Endodermal cell (in vitro differentiated cells): Measurements from ENCODE around the gene GUCA1A. TPM values are rescaled to one million over a fixed set of nuclear protein-coding genes. Genes with fewer than 3 reads are reported as not detected.
"Not testable (repeated sequence)": the region's sequence is repeated elsewhere in the genome, so short reads cannot be mapped to it uniquely, and the experiment has no call there.

ENCODE experiments used
- DNase-seq: peaks from one replicate; pipeline ENCODE4 v3.0.0-alpha.2; 2017
- H3K27ac ChIP-seq: 2 replicates; pipeline ENCODE4 v1.5.1; 2013; ENCODE audit warnings: mild to moderate bottlenecking, low read depth, low read length, moderate library complexity
- H3K27me3 ChIP-seq: 2 replicates; pipeline ENCODE4 v1.6.1; 2013; ENCODE audit warnings: mild to moderate bottlenecking, low read length, moderate library complexity; ENCODE audit not compliant: insufficient read depth, control insufficient read depth, poor library complexity, severe bottlenecking
- H3K36me3 ChIP-seq: 2 replicates; pipeline ENCODE4 v1.7.0; 2013; ENCODE audit warnings: mild to moderate bottlenecking, low read length, moderate library complexity; ENCODE audit not compliant: control insufficient read depth, insufficient read depth
- H3K4me1 ChIP-seq: one replicate; pipeline ENCODE4 v1.7.0; 2013; ENCODE audit warnings: low read length; ENCODE audit not compliant: control insufficient read depth, insufficient read depth
- H3K4me3 ChIP-seq: 2 replicates; pipeline ENCODE4 v1.5.1; 2013; ENCODE audit warnings: mild to moderate bottlenecking, low read length, moderate library complexity
- H3K9ac ChIP-seq: 2 replicates; pipeline ENCODE4 v1.6.1; 2013; ENCODE audit warnings: mild to moderate bottlenecking, low read length, moderate library complexity; ENCODE audit not compliant: poor library complexity, severe bottlenecking; ENCODE audit errors: extremely low read depth
- H3K9me3 ChIP-seq: 2 replicates; pipeline ENCODE4 v1.6.1; 2013; ENCODE audit warnings: mild to moderate bottlenecking, low read length, moderate library complexity; ENCODE audit not compliant: control insufficient read depth
- H3K27ac Mint-ChIP-seq: 2 replicates; pipeline ENCODE4 v1.8.0; 2020; ENCODE audit warnings: mixed read lengths
- H3K27me3 Mint-ChIP-seq: 2 replicates; pipeline ENCODE4 v1.8.0; 2021; ENCODE audit warnings: mild to moderate bottlenecking, mixed read lengths; ENCODE audit not compliant: insufficient read depth
- H3K36me3 Mint-ChIP-seq: 2 replicates; pipeline ENCODE4 v1.8.0; 2020; ENCODE audit warnings: low read depth, mixed read lengths
- H3K4me1 Mint-ChIP-seq: 2 replicates; pipeline ENCODE4 v1.8.0; 2020; ENCODE audit warnings: mixed read lengths
- H3K4me3 Mint-ChIP-seq: 2 replicates; pipeline ENCODE4 v1.8.0; 2020; ENCODE audit warnings: mild to moderate bottlenecking, moderate library complexity, mixed read lengths
- H3K9me3 Mint-ChIP-seq: 2 replicates; pipeline ENCODE4 v1.8.0; 2020; ENCODE audit warnings: mild to moderate bottlenecking, mixed read lengths
- WGBS, 2 experiments: methylation state at CpG; one replicate each; pipeline versions ENCODE4 v1.1.5 to v1.1.7; 2013; ENCODE audit warnings: missing lambda C conversion rate in 2 of 2, mixed read lengths in 1 of 2; ENCODE audit not compliant: insufficient coverage in 1 of 2, insufficient read length in 1 of 2; 5-methylcytosine and 5-hydroxymethylcytosine counted together
- total RNA-seq, 2 donors: library from RNA; stranded (reverse); fragmentation: NEBNext Ultra II Directional in 1 of 2; extraction: Animal tissue kit (Norgen Biotek cat#: 25700) in 1 of 2; gene quantifications; 2 replicates in 1 of 2; 3 replicates in 1 of 2; pipeline ENCODE4 v1.2.1, GENCODE V29; 2021
- TF ChIP-seq, protein P1 (sequence below): fragments of 200-600 bp; sonication (generic); conservative IDR thresholded peaks from 2 replicates; pipeline ENCODE4 v1.5.0; 2021; ENCODE audit warnings: antibody characterized with exemption, mild to moderate bottlenecking

Gene GUCA1A
- total RNA-seq, 2 donors from 2014 or later: 3.9 to 4.4 TPM

GRCh38 chr6:42188406-42188805 lies 15.2 kb downstream of the GUCA1A start:
- H3K4me1 Mint-ChIP-seq: peaks cover 2% of the 10 kb centered on the region
- no peaks in the 10 kb centered on the region for H3K9me3 Mint-ChIP-seq

DNA sequence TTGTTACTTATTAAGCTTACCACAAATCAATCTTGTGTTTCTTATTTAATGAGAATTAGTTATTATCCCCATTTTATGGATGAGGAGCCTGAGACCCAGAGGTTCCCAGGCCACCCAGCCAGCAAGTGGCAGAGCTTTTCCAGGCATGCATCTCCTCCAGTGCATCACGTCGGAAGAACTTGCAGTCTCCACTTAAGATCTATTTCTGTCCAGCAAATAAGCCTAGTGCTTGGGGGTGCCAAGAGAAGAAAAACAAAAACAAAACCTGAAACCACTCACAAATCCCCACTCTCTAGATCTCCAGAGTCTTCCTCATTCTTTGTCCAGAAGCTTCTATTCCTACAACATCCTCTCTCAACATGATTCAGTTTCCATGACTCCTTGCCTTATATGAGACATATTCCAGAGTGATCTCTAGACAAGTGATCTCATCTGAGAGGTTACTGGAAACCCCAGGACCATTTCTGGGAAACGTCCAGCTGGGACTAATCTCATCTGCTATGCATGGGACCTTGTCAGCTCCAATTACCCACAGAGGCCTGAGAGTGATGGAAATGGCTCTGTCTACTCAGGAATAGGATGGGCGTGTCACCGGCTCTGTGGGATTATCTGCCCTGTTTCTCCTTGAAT lies 17.5 kb downstream of the GUCA1A start:
- Histone ChIP-seq H3K4me1 (peaks cover 3% of the 10 kb centered on the region), H3K36me3 (no peaks in the 10 kb centered on the region), H3K27me3 (no peaks in the 10 kb centered on the region), H3K27ac (no peak overlapping the region), H3K9me3 (no peaks in the 10 kb centered on the region), H3K4me3 (no peak overlapping the region), H3K9ac (no peak overlapping the region)
- H3K9me3 Mint-ChIP-seq: no peaks in the 10 kb centered on the region
- no peaks in the 10 kb centered on the region for H3K36me3 Mint-ChIP-seq
- H3K4me1 Mint-ChIP-seq: peaks cover 6% of the 10 kb centered on the region
- DNase-seq: no peak
- H3K4me3 Mint-ChIP-seq: no peak overlapping the region
- peaks cover 7% of the 10 kb centered on the region for H3K27me3 Mint-ChIP-seq
- TF ChIP-seq, protein P1, sequence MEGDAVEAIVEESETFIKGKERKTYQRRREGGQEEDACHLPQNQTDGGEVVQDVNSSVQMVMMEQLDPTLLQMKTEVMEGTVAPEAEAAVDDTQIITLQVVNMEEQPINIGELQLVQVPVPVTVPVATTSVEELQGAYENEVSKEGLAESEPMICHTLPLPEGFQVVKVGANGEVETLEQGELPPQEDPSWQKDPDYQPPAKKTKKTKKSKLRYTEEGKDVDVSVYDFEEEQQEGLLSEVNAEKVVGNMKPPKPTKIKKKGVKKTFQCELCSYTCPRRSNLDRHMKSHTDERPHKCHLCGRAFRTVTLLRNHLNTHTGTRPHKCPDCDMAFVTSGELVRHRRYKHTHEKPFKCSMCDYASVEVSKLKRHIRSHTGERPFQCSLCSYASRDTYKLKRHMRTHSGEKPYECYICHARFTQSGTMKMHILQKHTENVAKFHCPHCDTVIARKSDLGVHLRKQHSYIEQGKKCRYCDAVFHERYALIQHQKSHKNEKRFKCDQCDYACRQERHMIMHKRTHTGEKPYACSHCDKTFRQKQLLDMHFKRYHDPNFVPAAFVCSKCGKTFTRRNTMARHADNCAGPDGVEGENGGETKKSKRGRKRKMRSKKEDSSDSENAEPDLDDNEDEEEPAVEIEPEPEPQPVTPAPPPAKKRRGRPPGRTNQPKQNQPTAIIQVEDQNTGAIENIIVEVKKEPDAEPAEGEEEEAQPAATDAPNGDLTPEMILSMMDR: no peak
- no peak overlapping the region for H3K27ac Mint-ChIP-seq
- WGBS, 2 experiments: 73 to 86% methylated on average over 3 to 5 of the region's 5 CpGs

More at GRCh38 chr6:42188406-42188805, 15.2 kb downstream of the GUCA1A start:
- H3K27ac ChIP-seq: no peak overlapping the region
- H3K27ac Mint-ChIP-seq: no peak overlapping the region
- no peaks in the 10 kb centered on the region for H3K27me3 ChIP-seq
- 90 to 91% methylated on average over 6 of the region's 6 CpGs for WGBS, 2 experiments
- no peaks in the 10 kb centered on the region for H3K36me3 Mint-ChIP-seq
- H3K4me3 ChIP-seq: no peak overlapping the region
- H3K27me3 Mint-ChIP-seq: peaks cover under 1% of the 10 kb centered on the region
- H3K9me3 ChIP-seq: no peaks in the 10 kb centered on the region
- no peaks in the 10 kb centered on the region for H3K36me3 ChIP-seq
- H3K4me3 Mint-ChIP-seq: no peak overlapping the region
- H3K4me1 ChIP-seq: no peaks in the 10 kb centered on the region
- DNase-seq: no peak
- TF ChIP-seq, protein P1: no peak
- H3K9ac ChIP-seq: no peak overlapping the region

- H3K27ac ChIP-seq, H3K36me3 ChIP-seq, H3K9me3 ChIP-seq, H3K27ac Mint-ChIP-seq, H3K27me3 Mint-ChIP-seq, H3K4me3 ChIP-seq, H3K4me1 ChIP-seq, H3K27me3 ChIP-seq, H3K4me1 Mint-ChIP-seq, H3K9ac ChIP-seq, H3K4me3 Mint-ChIP-seq, DNase-seq, H3K36me3 Mint-ChIP-seq, H3K9me3 Mint-ChIP-seq: not testable (repeated sequence)
- WGBS, 2 experiments: 86 to 88% methylated on average over 3 to 5 of the region's 5 CpGs
Measured at GRCh38 chr6:42192385-42192784, 19.2 kb downstream of the GUCA1A start.

- Histone ChIP-seq H3K4me3 (no peak overlapping the region), H3K36me3 (no peaks in the 10 kb centered on the region), H3K9me3 (no peaks in the 10 kb centered on the region), H3K27me3 (no peaks in the 10 kb centered on the region), H3K4me1 (peaks cover 3% of the 10 kb centered on the region), H3K27ac (no peak overlapping the region), H3K9ac (no peak overlapping the region)
- Mint-ChIP-seq H3K27ac (no peak overlapping the region), H3K36me3 (no peaks in the 10 kb centered on the region), H3K27me3 (peaks cover 7% of the 10 kb centered on the region), H3K9me3 (no peaks in the 10 kb centered on the region), H3K4me3 (no peak overlapping the region), H3K4me1 (peaks cover 6% of the 10 kb centered on the region)
- TF ChIP-seq, protein P1: no peak
- DNase-seq: peak; percentile 71
- 27 to 43% methylated on average over 5 to 8 of the region's 8 CpGs for WGBS, 2 experiments
Measured at GRCh38 chr6:42193491-42193894, 20.3 kb downstream of the GUCA1A start.
